Mucosa of descending colon (tissue), 3 donors: ENCODE data around the gene C4B. TPM values are rescaled to one million over a fixed set of nuclear protein-coding genes. Genes with fewer than 3 reads are reported as not detected.

ENCODE experiments used
- ATAC-seq: fragments of 200-7000 bp; cut with Tn5 transposase; one replicate; pipeline ENCODE4 v1.9.1; 2020; ENCODE audit warnings: mild to moderate bottlenecking, moderate library complexity
- DNase-seq, 3 donors: peaks; one replicate each; pipeline ENCODE4 v3.0.0-alpha.2; 2020
- H3K36me3 ChIP-seq: fragments of 200-600 bp; one replicate; pipeline ENCODE4 v1.8.0; 2021; ENCODE audit warnings: low read depth, mild to moderate bottlenecking
- H3K4me1 ChIP-seq: fragments of 200-600 bp; one replicate; pipeline ENCODE4 v1.8.0; 2021; ENCODE audit warnings: low read depth, mild to moderate bottlenecking
- H3K4me3 ChIP-seq: fragments of 200-600 bp; one replicate; pipeline ENCODE4 v1.8.0; 2021; ENCODE audit warnings: mild to moderate bottlenecking
- H3K9me3 ChIP-seq: fragments of 200-600 bp; one replicate; pipeline ENCODE4 v1.8.0; 2021; ENCODE audit warnings: mild to moderate bottlenecking
- CTCF ChIP-seq: fragments of 200-600 bp; IDR thresholded peaks from one replicate; pipeline ENCODE4 v1.8.0; 2022; ENCODE audit warnings: antibody characterized with exemption, mild to moderate bottlenecking
- intact Hi-C, 2 donors: fragments of 100-400 bp; cut with DNase I in 1 of 2; cut with micrococcal nuclease in 1 of 2; formaldehyde crosslinking; loops; one replicate each; pipeline versions ENCODE4 v1.11.0 to v1.11.1; 2022; cut with DNase I, micrococcal nuclease
- total RNA-seq, 3 donors: library from RNA; stranded (reverse); fragmentation: NEBNext Ultra II Directional in 2 of 3; extraction: Animal tissue kit (Norgen Biotek cat#: 25700) in 2 of 3; gene quantifications; one replicate each; pipeline versions ENCODE4 v1.2.1 to v1.2.4, GENCODE V29; 2021 to 2023
- donor health status: DM: no; HTN: no; CAD: no; lungs with moderate emphysema.
- donor health status: DM: no; HTN: no; CAD: no.
- donor health status: DM: no; HTN: yes; CAD: no.

C4B gene
- total RNA-seq, 3 donors from 2014 or later: 9.2 to 175 (median 51.0) TPM

GRCh38 chr6:32082935-32083334 lies 68.3 kb downstream of the C4B start:
- no peak for TF ChIP-seq CTCF
- no peaks in the 10 kb centered on the region for H3K9me3 ChIP-seq
- DNase-seq (peak in 2 of 3 donors; percentile 10 to 57), ATAC-seq (peak; percentile 8)
- H3K4me1 ChIP-seq: peaks cover 10% of the 10 kb centered on the region
- intact Hi-C loops: no loop called here
- H3K36me3 ChIP-seq: no peaks in the 10 kb centered on the region
- H3K4me3 ChIP-seq: no peak overlapping the region

- no peaks in the 10 kb centered on the region for H3K9me3 ChIP-seq
- intact Hi-C loops: no loop called here
- DNase-seq (no peak), ATAC-seq (no peak)
- no peaks in the 10 kb centered on the region for H3K36me3 ChIP-seq
- TF ChIP-seq CTCF: no peak
- peaks cover 10% of the 10 kb centered on the region for H3K4me1 ChIP-seq
- no peak overlapping the region for H3K4me3 ChIP-seq
These were observed 69.5 kb downstream of the C4B start for GRCh38 chr6:32083812-32084768.

GRCh38 chr6:32084780-32085179 lies 70.2 kb downstream of the C4B start:
- no peak for ATAC-seq

More at GRCh38 chr6:32084780-32085179, 70.2 kb downstream of the C4B start:
- DNase-seq: no peak
- Histone ChIP-seq H3K4me3 (no peak overlapping the region), H3K4me1 (peaks cover 10% of the 10 kb centered on the region), H3K9me3 (no peaks in the 10 kb centered on the region), H3K36me3 (no peaks in the 10 kb centered on the region)
- intact Hi-C loops: no loop called here
- no peak for TF ChIP-seq CTCF

Other genes starting within 250 kb of the C4B start
- gene VWA7, start 237.5 kb upstream of the C4B start, total RNA-seq: 1 to 10 TPM; 5.9 to 8.2 (median 6.9) TPM
- gene VARS1, start 219.0 kb upstream of the C4B start, total RNA-seq: 10 to 100 TPM; 41.7 to 65.8 (median 45.0) TPM
- gene LSM2, start 207.8 kb upstream of the C4B start, total RNA-seq: 10 to 100 TPM; 21.7 to 35.5 (median 33.8) TPM
- gene HSPA1L, start 199.5 kb upstream of the C4B start, total RNA-seq: 1 to 10 TPM; 1.2 to 3.4 (median 1.3) TPM
- 100 to 1,000 TPM in 2 of 3 donors, 10 to 100 TPM in 1; 73.6 to 274 (median 107) TPM for gene HSPA1A, start 199.3 kb upstream of the C4B start, total RNA-seq
- gene HSPA1B, start 187.1 kb upstream of the C4B start, total RNA-seq: 100 to 1,000 TPM; 172 to 254 (median 200) TPM
- 10 to 100 TPM; 44.0 to 65.7 (median 45.0) TPM for gene NEU1, start 152.0 kb upstream of the C4B start, total RNA-seq
- 100 to 1,000 TPM; 332 to 795 (median 740) TPM for gene SLC44A4, start 135.8 kb upstream of the C4B start, total RNA-seq
- 10 to 100 TPM; 29.6 to 50.1 (median 36.4) TPM for gene EHMT2, start 117.1 kb upstream of the C4B start, total RNA-seq
- 1 to 10 TPM; 2.3 to 6.2 (median 3.4) TPM for gene ZBTB12, start 112.7 kb upstream of the C4B start, total RNA-seq
- 10 to 100 TPM in 2 of 3 donors, 1 to 10 TPM in 1; 5.5 to 33.7 (median 17.9) TPM for gene C2, start 87.1 kb upstream of the C4B start, total RNA-seq
- gene CFB, start 68.7 kb upstream of the C4B start, total RNA-seq: 100 to 1,000 TPM in 1 of 3 donors, 10 to 100 TPM in 2; 34.5 to 178 (median 40.4) TPM
- gene NELFE, start 55.8 kb upstream of the C4B start, total RNA-seq: 10 to 100 TPM; 44.9 to 52.4 (median 51.8) TPM
- 10 to 100 TPM; 58.6 to 87.2 (median 81.2) TPM for gene SKIC2, start 55.6 kb upstream of the C4B start, total RNA-seq
- 10 to 100 TPM; 12.4 to 18.1 (median 15.8) TPM for gene DXO, start 42.7 kb upstream of the C4B start, total RNA-seq
- gene C4A, start 32.7 kb upstream of the C4B start, total RNA-seq: 100 to 1,000 TPM in 1 of 3 donors, 10 to 100 TPM in 2; 10.2 to 203 (median 56.0) TPM
- gene CYP21A2, start 23.6 kb downstream of the C4B start, total RNA-seq: 1 to 10 TPM in 1 of 3 donors, under 1 TPM in 2; 0.93 to 2.1 (median 0.94) TPM
- 10 to 100 TPM; 20.1 to 87.0 (median 36.9) TPM for gene TNXB, start 94.5 kb downstream of the C4B start, total RNA-seq
- 100 to 1,000 TPM in 1 of 3 donors, 10 to 100 TPM in 2; 79.9 to 121 (median 97.4) TPM for gene ATF6B, start 113.5 kb downstream of the C4B start, total RNA-seq
- 1 to 10 TPM; 5.0 to 6.8 (median 5.3) TPM for gene FKBPL, start 115.5 kb downstream of the C4B start, total RNA-seq
- 1 to 10 TPM in 2 of 3 donors, under 1 TPM in 1; 0.96 to 6.6 (median 2.0) TPM for gene PRRT1, start 137.1 kb downstream of the C4B start, total RNA-seq
- gene PPT2, start 139.3 kb downstream of the C4B start, total RNA-seq: 10 to 100 TPM; 16.8 to 37.2 (median 34.4) TPM
- gene EGFL8, start 149.8 kb downstream of the C4B start, total RNA-seq: 10 to 100 TPM; 16.9 to 32.1 (median 21.5) TPM
- gene AGPAT1, start 161.3 kb downstream of the C4B start, total RNA-seq: 10 to 100 TPM; 49.0 to 60.1 (median 56.2) TPM
- gene RNF5, start 163.6 kb downstream of the C4B start, total RNA-seq: 100 to 1,000 TPM in 1 of 3 donors, 10 to 100 TPM in 2; 79.0 to 114 (median 85.0) TPM
- gene AGER, start 169.5 kb downstream of the C4B start, total RNA-seq: 1 to 10 TPM; 5.3 to 8.1 (median 6.3) TPM
- gene PBX2, start 175.4 kb downstream of the C4B start, total RNA-seq: 10 to 100 TPM; 49.4 to 97.7 (median 53.9) TPM
- gene GPSM3, start 177.8 kb downstream of the C4B start, total RNA-seq: 10 to 100 TPM in 1 of 3 donors, 1 to 10 TPM in 2; 6.6 to 14.7 (median 9.9) TPM
- gene NOTCH4, start 209.3 kb downstream of the C4B start, total RNA-seq: 10 to 100 TPM in 1 of 3 donors, 1 to 10 TPM in 2; 1.5 to 10.5 (median 4.0) TPM